PC-3 (cell line): ENCODE results near the gene SLC6A16. TPM values are rescaled to one million over a fixed set of nuclear protein-coding genes. Genes with fewer than 3 reads are reported as not detected.

Source experiments
- ATAC-seq: fragments of 200-7000 bp; cut with Tn5 transposase; 2 replicates; pipeline ENCODE4 v1.9.1; 2020; ENCODE audit warnings: mild to moderate bottlenecking, moderate library complexity
- BruUV-seq: library from RNA; stranded (reverse); fragments of 400-500 nt; replicated peaks from 2 replicates; lab custom pipeline; 2021; lab: Mats Ljungman, UMichigan
- CTCF ChIA-PET: fragments of 300-600 bp; sonication (Branson Sonifier 250); formaldehyde crosslinking; loops from one replicate; lab custom pipeline; 2022; ENCODE audit warnings: antibody characterized with exemption; lab: Charles Lee
- POLR2A ChIA-PET: fragments of 300-600 bp; sonication (Branson Sonifier 250); formaldehyde crosslinking; loops from one replicate; lab custom pipeline; 2022; ENCODE audit warnings: antibody characterized with exemption; ENCODE audit not compliant: unreplicated experiment; lab: Charles Lee
- DNase-seq: peaks from one replicate; pipeline ENCODE4 v3.0.0-alpha.2; 2015
- H2AFZ ChIP-seq: fragments of 300-600 bp; sonication (generic); 2 replicates; pipeline ENCODE4 v1.6.0; 2016; ENCODE audit warnings: antibody characterized with exemption, low read length
- H3F3A ChIP-seq: fragments of 300-600 bp; sonication (generic); one replicate; pipeline ENCODE4 v1.6.0; 2017; ENCODE audit warnings: antibody characterized with exemption, low read length, control low read depth, mild to moderate bottlenecking; ENCODE audit not compliant: unreplicated experiment
- H3K27ac ChIP-seq: fragments of 300-600 bp; sonication (generic); 2 replicates; pipeline ENCODE4 v1.5.1; 2016; ENCODE audit warnings: mild to moderate bottlenecking, low read length
- H3K27me3 ChIP-seq: fragments of 300-600 bp; sonication (generic); 2 replicates; pipeline ENCODE4 v1.6.1; 2016; ENCODE audit warnings: low read length, mixed read lengths
- H3K36me3 ChIP-seq: fragments of 300-600 bp; sonication (generic); 2 replicates; pipeline ENCODE4 v1.6.1; 2016; ENCODE audit warnings: low read depth, mixed run types, low read length, mixed read lengths
- H3K4me1 ChIP-seq: fragments of 300-600 bp; sonication (generic); 2 replicates; pipeline ENCODE4 v1.5.1; 2016; ENCODE audit warnings: low read length; ENCODE audit not compliant: insufficient read depth
- H3K4me2 ChIP-seq: fragments of 300-600 bp; sonication (generic); 2 replicates; pipeline ENCODE4 v1.6.0; 2016; ENCODE audit warnings: low read length
- H3K4me3 ChIP-seq: fragments of 300-600 bp; sonication (generic); 2 replicates; pipeline ENCODE4 v1.5.1; 2016; ENCODE audit warnings: mild to moderate bottlenecking, low read length, mixed read lengths
- H3K79me2 ChIP-seq: fragments of 300-600 bp; sonication (generic); 2 replicates; pipeline ENCODE4 v1.6.1; 2017; ENCODE audit warnings: low read length, mixed read lengths
- H3K9ac ChIP-seq: fragments of 300-600 bp; sonication (generic); 2 replicates; pipeline ENCODE4 v1.6.0; 2016; ENCODE audit warnings: mild to moderate bottlenecking, low read length
- H3K9me2 ChIP-seq: fragments of 300-600 bp; sonication (generic); replicated peaks from 2 replicates; pipeline ENCODE4 v1.6.1; 2016; ENCODE audit warnings: mixed run types, low read length, mixed read lengths
- H3K9me3 ChIP-seq: fragments of 300-600 bp; sonication (generic); 2 replicates; pipeline ENCODE4 v1.6.1; 2016; ENCODE audit warnings: low read length, mixed read lengths
- H4K20me1 ChIP-seq: fragments of 300-600 bp; sonication (generic); 2 replicates; pipeline ENCODE4 v1.6.1; 2016; ENCODE audit warnings: low read length, mixed read lengths
- EZH2 ChIP-seq: fragments of 300-600 bp; sonication (generic); IDR thresholded peaks from one replicate; pipeline ENCODE4 v1.6.1; 2017; ENCODE audit warnings: antibody characterized with exemption, mild to moderate bottlenecking, low read length; ENCODE audit not compliant: unreplicated experiment
- EZH2phosphoT487 ChIP-seq: fragments of 300-600 bp; sonication (generic); IDR thresholded peaks from 2 replicates; pipeline ENCODE4 v1.6.1; 2018; ENCODE audit warnings: mild to moderate bottlenecking, antibody characterized with exemption, low read length, borderline replicate concordance
- intact Hi-C: fragments of 100-400 bp; cut with micrococcal nuclease; formaldehyde crosslinking; loops from 2 replicates; pipeline ENCODE4 v1.9.0; 2023
- total RNA-seq: library from RNA; depleted of rRNA; stranded (reverse); fragments of >200 nt; gene quantifications from 2 replicates; pipeline ENCODE4 v1.2.3, GENCODE V29; 2014
- TF ChIP-seq, protein P1 (sequence below): fragments of 300-600 bp; sonication (generic); conservative IDR thresholded peaks from 2 replicates; pipeline ENCODE4 v1.5.1; 2017; ENCODE audit warnings: antibody characterized with exemption, low read depth, mild to moderate bottlenecking, low read length

The SLC6A16 gene
- total RNA-seq, 1 experiment from 2014 or later = not detected

DNA sequence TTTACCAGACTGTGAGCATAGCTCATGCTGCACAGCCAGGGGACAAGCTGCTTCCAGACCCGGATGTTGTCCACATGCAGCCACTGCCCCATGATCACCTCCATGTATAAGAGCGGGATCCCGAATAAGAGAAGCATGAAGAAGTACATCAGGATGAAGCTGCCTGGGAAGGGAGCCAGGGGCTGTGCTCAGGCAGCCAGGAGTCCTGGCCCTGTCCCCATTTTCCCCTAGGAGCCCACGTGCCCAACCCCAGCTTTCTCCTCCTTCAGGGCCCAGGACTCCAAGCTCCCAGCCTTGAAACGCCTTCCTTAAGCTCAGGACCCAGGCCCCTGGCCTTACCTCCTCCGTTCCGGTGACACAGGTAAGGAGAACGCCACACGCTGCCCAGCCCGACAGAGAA lies 69.3 kb downstream of the SLC6A16 start:
- peaks cover 31% of the 10 kb centered on the region; the same call in 1 of the 2 replicates for H3K27me3 ChIP-seq
- H3K9ac ChIP-seq = no peak overlapping the region
- H4K20me1 ChIP-seq = no peaks in the 10 kb centered on the region
- H3K9me2 ChIP-seq = no peaks in the 10 kb centered on the region
- no peaks in the 10 kb centered on the region for H3F3A ChIP-seq
- H3K79me2 ChIP-seq = no peaks in the 10 kb centered on the region
- H3K4me1 ChIP-seq = no peaks in the 10 kb centered on the region
- H3K27ac ChIP-seq = no peak overlapping the region
- no peak overlapping the region for H2AFZ ChIP-seq
- no peak overlapping the region for H3K4me3 ChIP-seq
- intact Hi-C loops = no loop called here
- DNase-seq (no peak), ATAC-seq (no peak)
- no peaks in the 10 kb centered on the region for H3K36me3 ChIP-seq
- H3K4me2 ChIP-seq = no peak overlapping the region
- CTCF ChIA-PET = no interaction called here
- POLR2A ChIA-PET = no interaction called here
- BruUV-seq = no TSS peak
- peaks cover 11% of the 10 kb centered on the region; the same call in 1 of the 2 replicates for H3K9me3 ChIP-seq
- no peak for TF ChIP-seq EZH2phosphoT487
- TF ChIP-seq, protein P1, sequence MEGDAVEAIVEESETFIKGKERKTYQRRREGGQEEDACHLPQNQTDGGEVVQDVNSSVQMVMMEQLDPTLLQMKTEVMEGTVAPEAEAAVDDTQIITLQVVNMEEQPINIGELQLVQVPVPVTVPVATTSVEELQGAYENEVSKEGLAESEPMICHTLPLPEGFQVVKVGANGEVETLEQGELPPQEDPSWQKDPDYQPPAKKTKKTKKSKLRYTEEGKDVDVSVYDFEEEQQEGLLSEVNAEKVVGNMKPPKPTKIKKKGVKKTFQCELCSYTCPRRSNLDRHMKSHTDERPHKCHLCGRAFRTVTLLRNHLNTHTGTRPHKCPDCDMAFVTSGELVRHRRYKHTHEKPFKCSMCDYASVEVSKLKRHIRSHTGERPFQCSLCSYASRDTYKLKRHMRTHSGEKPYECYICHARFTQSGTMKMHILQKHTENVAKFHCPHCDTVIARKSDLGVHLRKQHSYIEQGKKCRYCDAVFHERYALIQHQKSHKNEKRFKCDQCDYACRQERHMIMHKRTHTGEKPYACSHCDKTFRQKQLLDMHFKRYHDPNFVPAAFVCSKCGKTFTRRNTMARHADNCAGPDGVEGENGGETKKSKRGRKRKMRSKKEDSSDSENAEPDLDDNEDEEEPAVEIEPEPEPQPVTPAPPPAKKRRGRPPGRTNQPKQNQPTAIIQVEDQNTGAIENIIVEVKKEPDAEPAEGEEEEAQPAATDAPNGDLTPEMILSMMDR = no peak
- TF ChIP-seq EZH2 = no peak

DNA sequence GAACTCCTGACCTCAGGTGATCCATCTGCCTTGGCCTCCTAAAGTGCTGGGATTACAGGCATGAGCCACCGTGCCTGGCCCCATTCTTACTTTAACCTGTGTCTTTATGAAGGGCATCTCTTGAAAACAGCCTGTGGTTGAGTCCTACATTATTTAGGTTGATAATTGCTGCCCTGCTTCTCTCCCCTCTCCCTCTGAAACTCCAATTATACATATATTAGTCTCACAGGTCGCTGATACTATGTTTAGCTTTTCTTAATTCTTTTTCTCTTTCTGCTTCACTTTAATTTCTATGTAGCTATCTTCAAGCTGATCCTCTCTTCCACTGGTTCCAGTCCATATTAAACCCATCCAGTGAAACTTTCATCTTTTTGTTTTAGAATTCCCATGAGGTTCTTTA lies 75.1 kb downstream of the SLC6A16 start:
- H3K36me3 ChIP-seq = no peaks in the 10 kb centered on the region
- H3K4me3 ChIP-seq = no peak overlapping the region
- ChIA-PET CTCF (no interaction called here), POLR2A (no interaction called here)
- DNase-seq = no peak
- H2AFZ ChIP-seq = no peak overlapping the region
- ATAC-seq = no peak
- H4K20me1 ChIP-seq = no peaks in the 10 kb centered on the region
- H3K4me1 ChIP-seq = no peaks in the 10 kb centered on the region
- H3K79me2 ChIP-seq = no peaks in the 10 kb centered on the region
- no peak overlapping the region for H3K9ac ChIP-seq
- H3F3A ChIP-seq = no peaks in the 10 kb centered on the region
- H3K4me2 ChIP-seq = no peak overlapping the region
- H3K9me2 ChIP-seq = no peaks in the 10 kb centered on the region
- BruUV-seq = no TSS peak
- no peak overlapping the region for H3K27ac ChIP-seq
- H3K9me3 ChIP-seq = no peaks in the 10 kb centered on the region
- TF ChIP-seq EZH2phosphoT487 (no peak), EZH2 (no peak)
- TF ChIP-seq, protein P1 = no peak
- intact Hi-C loops = no loop called here
- H3K27me3 ChIP-seq = peaks cover 25% of the 10 kb centered on the region; the same call in 1 of the 2 replicates

DNA sequence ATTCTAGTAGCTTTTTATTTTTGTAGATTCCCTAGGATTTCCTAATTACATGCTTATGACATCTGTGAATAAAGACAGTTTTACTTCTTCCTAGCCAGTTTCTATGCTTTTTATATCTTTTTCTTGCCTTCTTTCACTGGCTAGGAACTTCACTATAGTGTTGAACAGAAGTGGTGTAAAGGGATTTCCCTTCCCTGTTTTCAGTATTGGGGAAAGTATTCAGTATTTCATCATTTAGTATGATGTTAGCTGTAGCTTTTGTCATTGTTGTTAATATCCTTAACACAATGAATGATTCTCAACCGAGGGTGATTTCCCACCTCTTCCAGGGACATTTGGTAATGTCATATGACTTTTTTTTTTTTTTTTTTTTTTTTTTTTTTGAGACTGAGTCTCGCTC lies 77.3 kb downstream of the SLC6A16 start:
- no peak overlapping the region for H2AFZ ChIP-seq
- no peak overlapping the region for H3K4me2 ChIP-seq
- peaks cover 25% of the 10 kb centered on the region; the same call in 1 of the 2 replicates for H3K27me3 ChIP-seq
- no peaks in the 10 kb centered on the region for H3K9me2 ChIP-seq
- no peaks in the 10 kb centered on the region for H4K20me1 ChIP-seq
- H3K9me3 ChIP-seq = no peaks in the 10 kb centered on the region
- H3K27ac ChIP-seq = no peak overlapping the region
- TF ChIP-seq EZH2phosphoT487 (no peak), EZH2 (no peak)
- TF ChIP-seq, protein P1 = no peak
- DNase-seq (no peak), ATAC-seq (no peak)
- BruUV-seq = no TSS peak
- no peaks in the 10 kb centered on the region for H3K4me1 ChIP-seq
- intact Hi-C loops = no loop called here
- H3K4me3 ChIP-seq = no peak overlapping the region
- H3K9ac ChIP-seq = no peak overlapping the region
- CTCF ChIA-PET = no interaction called here
- no peaks in the 10 kb centered on the region for H3K79me2 ChIP-seq
- POLR2A ChIA-PET = no interaction called here
- no peaks in the 10 kb centered on the region for H3K36me3 ChIP-seq
- no peaks in the 10 kb centered on the region for H3F3A ChIP-seq
